Fibroblast of villous mesenchyme (primary cell): ENCODE measurements around the gene ING3. TPM values are rescaled to one million over a fixed set of nuclear protein-coding genes. Genes with fewer than 3 reads are reported as not detected.

Experiments
- DNase-seq: peaks from one replicate; pipeline ENCODE4 v3.0.0-alpha.2; 2010; ENCODE audit warnings: low read depth
- H3K4me3 ChIP-seq: 2 replicates; pipeline ENCODE4 v1.5.1; 2011; ENCODE audit warnings: low read depth, mild to moderate bottlenecking, low read length
- total RNA-seq: library from RNA; depleted of rRNA; stranded (reverse); fragments of >200 nt; gene quantifications from 2 replicates; pipeline ENCODE4 v1.2.3, GENCODE V29; 2012
- TF ChIP-seq, protein P1 (sequence below): IDR thresholded peaks from 2 replicates; pipeline ENCODE4 v1.5.1; 2012; ENCODE audit warnings: low read depth, mild to moderate bottlenecking, low read length; ENCODE audit not compliant: insufficient read depth

The ING3 gene
- total RNA-seq, 1 donor = 21.2 TPM

DNA sequence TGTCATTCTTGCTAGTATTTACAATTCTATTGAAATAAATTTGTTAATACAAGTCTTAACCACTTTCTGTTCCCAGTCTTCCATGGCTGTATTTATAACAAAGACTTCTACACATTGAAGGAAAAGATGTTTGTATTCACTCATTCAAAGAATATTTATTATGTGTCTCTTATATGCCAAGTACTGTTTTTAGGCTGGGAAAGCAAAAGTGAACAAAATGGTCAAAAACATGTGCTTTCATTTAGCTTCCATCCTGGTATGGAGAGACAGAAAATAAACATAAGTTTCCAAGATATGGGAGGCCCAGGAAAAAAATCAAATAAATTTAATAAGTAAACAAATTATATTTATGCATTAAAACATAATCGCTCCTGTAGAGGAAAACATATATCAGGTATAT, 60.8 kb downstream of the ING3 start:
- H3K4me3 ChIP-seq = no peak overlapping the region
- TF ChIP-seq, protein P1, sequence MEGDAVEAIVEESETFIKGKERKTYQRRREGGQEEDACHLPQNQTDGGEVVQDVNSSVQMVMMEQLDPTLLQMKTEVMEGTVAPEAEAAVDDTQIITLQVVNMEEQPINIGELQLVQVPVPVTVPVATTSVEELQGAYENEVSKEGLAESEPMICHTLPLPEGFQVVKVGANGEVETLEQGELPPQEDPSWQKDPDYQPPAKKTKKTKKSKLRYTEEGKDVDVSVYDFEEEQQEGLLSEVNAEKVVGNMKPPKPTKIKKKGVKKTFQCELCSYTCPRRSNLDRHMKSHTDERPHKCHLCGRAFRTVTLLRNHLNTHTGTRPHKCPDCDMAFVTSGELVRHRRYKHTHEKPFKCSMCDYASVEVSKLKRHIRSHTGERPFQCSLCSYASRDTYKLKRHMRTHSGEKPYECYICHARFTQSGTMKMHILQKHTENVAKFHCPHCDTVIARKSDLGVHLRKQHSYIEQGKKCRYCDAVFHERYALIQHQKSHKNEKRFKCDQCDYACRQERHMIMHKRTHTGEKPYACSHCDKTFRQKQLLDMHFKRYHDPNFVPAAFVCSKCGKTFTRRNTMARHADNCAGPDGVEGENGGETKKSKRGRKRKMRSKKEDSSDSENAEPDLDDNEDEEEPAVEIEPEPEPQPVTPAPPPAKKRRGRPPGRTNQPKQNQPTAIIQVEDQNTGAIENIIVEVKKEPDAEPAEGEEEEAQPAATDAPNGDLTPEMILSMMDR = no peak
- no peak for DNase-seq

DNA sequence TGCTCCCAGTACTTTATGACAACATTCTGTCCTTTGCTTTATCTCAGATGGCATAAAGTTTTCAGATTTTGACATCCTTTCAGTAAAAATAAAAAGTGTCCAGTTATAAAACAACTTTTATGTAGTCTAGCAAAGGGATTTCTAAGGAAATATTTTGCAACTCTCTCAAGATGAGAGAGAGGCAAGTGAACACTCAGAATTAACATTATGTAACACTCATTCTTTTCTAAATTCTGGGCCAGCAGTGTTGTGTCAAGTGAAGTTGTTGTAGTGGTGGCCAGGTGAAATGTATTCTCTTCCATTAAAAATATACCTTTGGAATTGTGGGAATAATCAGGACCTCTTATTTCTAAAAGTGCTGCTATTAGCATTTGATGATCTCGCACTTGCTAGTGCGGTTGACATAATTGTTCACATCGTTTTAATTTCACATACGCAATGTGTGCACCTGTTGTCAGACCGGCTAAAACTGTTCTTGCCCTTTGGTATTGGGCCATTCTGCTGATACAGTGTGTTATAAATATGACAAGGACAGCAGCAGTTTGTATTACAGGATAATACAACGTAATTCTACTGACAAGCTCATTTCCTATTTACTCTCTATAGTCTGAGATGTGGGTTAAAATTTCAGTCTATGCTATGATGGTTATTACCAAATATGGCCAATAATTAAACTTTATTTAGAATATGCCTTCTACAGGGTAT, 61.7 kb downstream of the ING3 start:
- TF ChIP-seq, protein P1 = no peak
- no peak for DNase-seq
- H3K4me3 ChIP-seq = no peak overlapping the region

DNA sequence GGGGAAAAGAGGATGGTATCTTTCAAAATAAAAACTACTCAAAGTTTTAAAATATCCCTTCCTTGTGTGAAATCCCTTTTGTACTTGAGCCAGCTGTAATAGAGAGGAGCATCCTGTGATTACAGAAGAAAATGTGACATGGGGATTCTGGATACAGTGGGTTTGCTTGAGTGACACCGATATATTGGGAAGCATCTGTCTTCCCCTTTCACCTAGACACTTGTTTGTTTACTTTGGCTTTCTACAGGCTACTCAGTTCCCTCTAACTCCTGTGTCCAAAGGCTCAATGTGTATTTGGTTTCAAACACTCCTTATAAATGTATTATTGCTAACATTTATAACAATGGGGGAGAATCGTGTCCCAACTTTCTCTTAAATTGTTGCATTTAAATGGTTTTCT, 62.3 kb downstream of the ING3 start:
- TF ChIP-seq, protein P1 = no peak
- H3K4me3 ChIP-seq = no peak overlapping the region
- no peak for DNase-seq

DNA sequence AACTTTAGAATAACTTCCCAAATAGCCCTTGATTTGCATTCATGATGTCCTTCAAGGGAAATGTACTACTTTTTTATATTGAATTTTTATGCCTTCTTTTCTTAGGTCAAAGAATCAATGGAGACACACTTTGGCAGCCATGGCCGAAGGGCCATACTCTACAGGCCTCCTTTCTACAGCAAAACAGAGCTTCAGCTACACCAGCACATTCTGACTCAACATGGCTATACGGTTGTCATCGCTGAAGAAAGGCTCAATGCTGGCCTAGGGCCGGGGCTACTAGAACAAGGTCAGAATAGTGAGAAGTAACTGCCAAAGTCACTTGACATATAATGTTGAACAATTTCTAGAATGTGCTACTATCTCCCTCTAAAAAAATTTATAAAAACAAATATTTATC, 65.0 kb downstream of the ING3 start:
- no peak for DNase-seq
- TF ChIP-seq, protein P1 = no peak
- no peak overlapping the region for H3K4me3 ChIP-seq

DNA sequence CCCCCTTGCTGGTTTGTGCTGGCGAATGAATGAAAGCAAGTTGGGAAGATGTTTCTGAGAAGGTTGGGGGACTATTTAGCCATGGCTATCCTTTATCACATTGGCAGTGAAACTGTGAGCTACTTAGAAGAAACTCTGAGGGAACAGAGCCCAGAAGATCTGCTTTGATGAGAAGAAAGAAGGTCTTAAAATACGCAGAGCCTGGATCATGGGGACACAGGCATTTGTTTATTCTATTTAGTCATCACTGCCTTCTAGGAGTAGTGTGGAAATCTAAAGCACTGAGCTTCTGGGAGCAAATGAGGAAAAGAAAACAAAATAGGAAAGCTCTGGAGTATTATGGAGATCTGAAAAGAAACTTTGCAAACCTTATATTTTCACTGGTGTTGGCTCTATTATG, 66.4 kb downstream of the ING3 start:
- no peak overlapping the region for H3K4me3 ChIP-seq
- peak; percentile 91 for DNase-seq
- TF ChIP-seq, protein P1 = no peak

DNA sequence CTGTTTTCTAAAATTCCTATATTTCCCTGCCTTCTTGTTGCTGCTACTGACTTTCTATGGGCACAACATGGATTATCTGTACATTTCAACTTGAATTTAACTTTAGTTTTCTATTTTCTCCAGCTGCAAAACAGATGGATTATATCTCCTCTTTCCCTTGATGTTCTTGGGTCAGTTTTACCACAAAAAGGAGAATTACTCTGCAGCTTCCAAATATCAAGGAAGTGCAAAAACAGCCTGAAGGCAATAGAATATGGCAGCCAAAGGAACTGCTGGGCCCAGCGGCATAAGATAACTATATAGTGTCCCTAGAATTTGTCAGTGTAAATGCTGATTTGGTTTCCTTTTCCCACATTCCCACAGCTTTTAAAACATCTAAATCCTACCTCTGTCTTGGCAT, 67.0 kb downstream of the ING3 start:
- H3K4me3 ChIP-seq = no peak overlapping the region
- no peak for DNase-seq
- TF ChIP-seq, protein P1 = no peak

DNA sequence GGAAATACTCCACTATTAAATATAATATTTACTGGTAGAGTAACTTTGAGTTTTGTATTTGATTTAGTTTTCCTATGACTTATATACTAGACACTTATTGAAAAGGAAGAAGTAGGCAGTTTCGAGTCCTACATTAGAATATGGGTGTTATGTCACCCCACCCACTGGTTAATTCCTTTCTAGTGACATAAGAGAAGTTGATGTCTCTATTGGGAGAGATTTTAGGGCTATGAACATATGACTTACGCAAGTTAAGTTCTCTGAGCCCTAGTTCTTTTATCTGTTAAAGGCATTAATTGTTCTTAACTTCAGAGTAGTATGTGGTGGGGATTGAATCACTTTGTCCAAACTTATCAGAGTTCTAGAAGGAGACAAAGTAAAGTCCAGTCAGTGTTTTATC, 68.4 kb downstream of the ING3 start:
- peak; percentile 89 for DNase-seq
- no peak overlapping the region for H3K4me3 ChIP-seq
- TF ChIP-seq, protein P1 = no peak
